Activated naive CD8-positive, alpha-beta T cell treated with anti-CD3 and anti-CD28 coated beads, Interleukin-2, amount 10 ng/mL, durations not matched to agents 7 days and 5 days (primary cell): ENCODE measurements around the gene SMYD5. TPM values are rescaled to one million over a fixed set of nuclear protein-coding genes. Genes with fewer than 3 reads are reported as not detected.
A peak's percentile ranks its signal among the peaks of the same experiment; 100 is the strongest.

Experiments
- ATAC-seq: fragments of 150-1000 bp; cut with Tn5 transposase; one replicate; pipeline ENCODE4 v1.10.0; 2021; ENCODE audit warnings: low read depth, moderate library complexity
- POLR2A ChIA-PET: fragments of 350-600 bp; sonication (Branson Sonifier 250); formaldehyde crosslinking; loops from one replicate; lab custom pipeline; 2021; ENCODE audit warnings: antibody characterized with exemption; lab: Charles Lee
- DNase-seq: peaks from one replicate; pipeline ENCODE4 v3.0.0; 2021
- H3K27ac Mint-ChIP-seq: one replicate; pipeline ENCODE4 v1.8.0; 2022; ENCODE audit warnings: mild to moderate bottlenecking, mixed read lengths
- H3K27me3 Mint-ChIP-seq: one replicate; pipeline ENCODE4 v1.8.0; 2022; ENCODE audit warnings: mild to moderate bottlenecking, moderate library complexity, mixed read lengths
- H3K36me3 Mint-ChIP-seq: one replicate; pipeline ENCODE4 v1.8.0; 2021; ENCODE audit warnings: mild to moderate bottlenecking, mixed read lengths
- H3K4me1 Mint-ChIP-seq: one replicate; pipeline ENCODE4 v1.8.0; 2021; ENCODE audit warnings: mixed read lengths
- H3K4me3 Mint-ChIP-seq: one replicate; pipeline ENCODE4 v1.8.0; 2022; ENCODE audit warnings: mild to moderate bottlenecking, moderate library complexity, mixed read lengths
- H3K9me3 Mint-ChIP-seq: one replicate; pipeline ENCODE4 v1.8.0; 2021; ENCODE audit warnings: mixed read lengths
- total RNA-seq, 2 experiments: library from RNA; stranded (reverse); gene quantifications; one replicate each; pipeline ENCODE4 v1.2.3, GENCODE V29; 2021

Gene SMYD5
- total RNA-seq, 2 experiments from 2014 or later = 18.2 to 26.9 TPM

DNA sequence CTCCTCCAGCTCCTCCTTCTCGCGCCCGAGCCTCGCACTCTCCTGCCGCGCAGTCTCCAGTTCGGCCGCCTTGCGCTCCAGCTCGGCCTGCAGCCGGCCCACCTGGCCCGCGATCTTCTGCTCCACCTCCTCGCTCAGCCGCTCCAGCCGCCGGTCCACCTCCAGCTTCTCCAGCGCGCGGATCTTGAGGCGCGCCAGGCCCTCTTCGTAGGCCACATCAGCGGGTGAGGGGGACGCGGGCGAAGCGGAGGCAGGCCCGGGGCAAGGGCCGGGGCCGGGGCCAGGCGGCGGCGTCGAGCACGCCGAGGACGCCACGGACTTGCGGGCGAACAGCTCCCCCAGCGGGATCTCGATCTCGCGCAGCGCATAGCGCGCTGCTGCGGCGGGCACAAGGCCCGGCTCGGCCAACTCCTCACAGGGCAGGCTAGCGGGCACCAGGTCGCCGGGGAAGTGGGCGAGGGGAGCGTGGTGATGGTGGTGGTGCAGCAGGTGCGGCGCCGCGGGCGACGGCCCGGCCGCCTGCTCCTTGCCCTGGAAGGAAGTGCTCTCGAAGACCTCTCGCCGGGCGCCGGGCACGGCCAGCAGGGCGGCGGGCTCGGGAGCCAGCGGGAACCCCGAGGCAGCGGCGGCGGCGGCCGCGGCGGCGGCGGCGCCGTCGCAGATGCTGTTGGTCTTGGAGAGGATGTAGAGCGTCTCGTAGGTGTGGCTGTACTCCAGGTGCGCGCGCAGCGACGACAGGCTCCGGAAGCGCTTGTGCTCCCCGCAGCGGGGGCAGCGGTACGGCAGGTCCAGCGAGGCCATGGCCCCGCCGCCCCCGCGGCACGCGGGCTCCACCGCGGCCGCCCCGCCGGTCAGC, 55.0 kb downstream of the SMYD5 start:
- ATAC-seq = peak; percentile 95
- peak; percentile 84 for DNase-seq
- Mint-ChIP-seq H3K36me3 (peaks cover 16% of the 10 kb centered on the region), H3K27me3 (no peaks in the 10 kb centered on the region), H3K4me3 (peak overlapping the region; percentile 54), H3K27ac (no peak overlapping the region), H3K9me3 (no peaks in the 10 kb centered on the region), H3K4me1 (peaks cover 20% of the 10 kb centered on the region)
- POLR2A ChIA-PET = interaction anchor here (1.0 to 1.4 kb wide), 3 partner anchors 18 to 35 kb away, joined by 3 to 4 read pairs (median 3); partner anchors contain the start of gene CCT7

DNA sequence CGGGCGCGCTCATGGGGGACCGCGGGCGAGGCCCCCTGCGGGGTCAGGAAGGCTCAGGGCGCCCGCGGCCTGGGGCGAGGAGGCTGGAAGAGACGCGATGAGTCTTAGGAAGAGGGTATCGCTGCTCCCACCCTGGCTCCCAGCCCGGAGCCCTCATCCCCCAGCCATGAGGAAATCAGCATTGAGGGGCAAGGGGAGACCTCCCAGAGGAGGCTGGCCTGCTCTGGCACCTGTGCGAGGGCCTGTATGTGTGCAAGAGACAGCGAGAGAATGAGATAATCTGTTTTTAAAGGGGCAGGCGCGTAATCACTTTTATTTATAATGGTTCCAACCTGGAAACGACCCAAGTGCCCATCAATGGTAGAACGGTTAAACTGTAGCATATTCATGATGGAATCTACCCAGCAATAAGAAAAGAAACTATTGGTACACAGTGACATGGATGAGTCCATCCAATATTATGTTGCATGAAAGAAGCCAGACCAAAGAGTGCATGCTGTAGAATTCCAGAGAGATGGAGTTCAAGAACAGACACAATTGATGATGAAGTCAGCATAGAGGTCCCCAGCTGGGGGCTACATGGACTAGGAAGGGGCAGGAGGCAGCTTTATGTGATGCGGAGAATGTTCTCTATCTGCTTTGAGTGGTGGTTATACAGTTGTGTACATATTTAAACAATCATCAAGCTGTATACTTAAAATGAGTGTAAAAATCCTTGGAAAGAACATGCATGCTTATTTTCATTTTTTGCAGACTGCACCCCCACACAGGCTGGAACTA, 55.8 kb downstream of the SMYD5 start:
- POLR2A ChIA-PET = no interaction called here
- Mint-ChIP-seq H3K4me3 (peak overlapping the region; percentile 65), H3K4me1 (peaks cover 20% of the 10 kb centered on the region), H3K36me3 (peaks cover 16% of the 10 kb centered on the region), H3K9me3 (no peaks in the 10 kb centered on the region), H3K27ac (peak overlapping the region; percentile 64), H3K27me3 (no peaks in the 10 kb centered on the region)
- DNase-seq (no peak), ATAC-seq (no peak)

DNA sequence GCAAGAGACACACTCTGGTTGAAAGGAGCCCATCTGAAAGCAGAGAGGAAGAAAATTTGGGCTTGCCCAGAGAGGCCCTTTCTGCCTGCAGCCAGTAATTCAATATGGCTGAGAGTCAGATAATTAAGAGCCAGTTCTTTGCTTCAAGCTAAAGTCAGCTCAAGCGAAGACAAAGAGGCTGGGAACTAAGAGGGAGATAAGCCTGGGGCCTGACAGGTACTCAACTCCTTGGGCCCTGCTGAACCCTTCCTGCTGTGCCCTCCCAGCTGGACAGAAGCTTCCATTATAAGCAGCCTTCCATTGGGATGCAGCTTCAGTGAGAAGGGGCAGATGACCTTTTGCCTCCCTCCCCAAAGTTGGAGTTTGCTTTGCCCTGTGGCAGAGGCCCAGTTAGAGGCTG, 58.2 kb downstream of the SMYD5 start:
- H3K9me3 Mint-ChIP-seq = no peaks in the 10 kb centered on the region
- POLR2A ChIA-PET = interaction anchor here (1.2 to 1.5 kb wide), 3 partner anchors 9 to 38 kb away, joined by 3 to 5 read pairs (median 5); partner anchors contain the start of genes CCT7 and FBXO41
- DNase-seq (no peak), ATAC-seq (no peak)
- H3K27ac Mint-ChIP-seq = no peak overlapping the region
- peaks cover 15% of the 10 kb centered on the region for H3K36me3 Mint-ChIP-seq
- H3K27me3 Mint-ChIP-seq = no peaks in the 10 kb centered on the region
- H3K4me3 Mint-ChIP-seq = no peak overlapping the region
- H3K4me1 Mint-ChIP-seq = peaks cover 16% of the 10 kb centered on the region

Other genes starting within 250 kb of the SMYD5 start
- gene SFXN5, start 142.5 kb upstream of the SMYD5 start, total RNA-seq = 10 to 100 TPM; 11.9 to 13.3 TPM
- gene RAB11FIP5, start 101.3 kb upstream of the SMYD5 start, total RNA-seq = 1 to 10 TPM; 4.8 to 4.9 TPM
- not detected for gene NOTO, start 11.7 kb upstream of the SMYD5 start, total RNA-seq
- gene PRADC1, start 19.0 kb downstream of the SMYD5 start, total RNA-seq = 10 to 100 TPM; 11.6 to 12.5 TPM
- 100 to 1,000 TPM; 243 to 271 TPM for gene CCT7, start 20.1 kb downstream of the SMYD5 start, total RNA-seq
- gene FBXO41, start 70.2 kb downstream of the SMYD5 start, total RNA-seq = 10 to 100 TPM; 33.6 to 35.7 TPM
- not detected for gene EGR4, start 79.3 kb downstream of the SMYD5 start, total RNA-seq
- gene ALMS1, start 171.6 kb downstream of the SMYD5 start, total RNA-seq = 10 to 100 TPM; 20.1 to 22.4 TPM